Activated CD4-positive, alpha-beta T cell treated with anti-CD3 and anti-CD28 coated beads, Interleukin-2, amount 50 U/mL, for 4 hours (primary cell): ENCODE data around the gene TSSK6.

Experiments
- DNase-seq, 2 experiments: peaks; one replicate each; pipeline ENCODE4 v3.0.0-alpha.2; 2020

The TSSK6 gene

DNA sequence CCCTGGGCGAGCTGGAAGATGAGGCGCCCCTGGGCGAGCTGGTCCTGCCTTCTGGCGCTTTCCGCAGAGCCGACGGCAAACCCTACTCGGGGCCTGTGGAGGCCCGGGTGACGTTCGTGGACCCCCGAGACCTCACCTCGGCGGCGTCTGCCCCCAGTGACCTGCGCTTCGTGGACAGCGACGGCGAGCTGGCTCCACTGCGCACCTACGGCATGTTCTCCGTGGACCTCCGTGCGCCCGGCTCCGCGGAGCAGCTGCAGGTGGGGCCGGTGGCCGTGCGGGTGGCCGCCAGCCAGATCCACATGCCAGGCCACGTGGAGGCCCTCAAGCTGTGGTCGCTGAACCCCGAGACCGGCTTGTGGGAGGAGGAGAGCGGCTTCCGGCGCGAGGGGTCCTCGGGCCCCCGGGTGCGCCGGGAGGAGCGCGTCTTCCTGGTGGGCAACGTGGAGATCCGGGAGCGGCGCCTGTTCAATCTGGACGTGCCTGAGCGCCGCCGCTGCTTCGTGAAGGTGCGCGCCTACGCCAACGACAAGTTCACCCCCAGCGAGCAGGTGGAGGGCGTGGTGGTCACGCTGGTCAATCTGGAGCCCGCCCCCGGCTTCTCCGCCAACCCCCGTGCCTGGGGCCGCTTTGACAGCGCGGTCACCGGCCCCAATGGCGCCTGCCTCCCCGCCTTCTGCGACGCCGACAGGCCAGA lies 29.1 kb upstream of the TSSK6 start:
- no peak for DNase-seq

DNA sequence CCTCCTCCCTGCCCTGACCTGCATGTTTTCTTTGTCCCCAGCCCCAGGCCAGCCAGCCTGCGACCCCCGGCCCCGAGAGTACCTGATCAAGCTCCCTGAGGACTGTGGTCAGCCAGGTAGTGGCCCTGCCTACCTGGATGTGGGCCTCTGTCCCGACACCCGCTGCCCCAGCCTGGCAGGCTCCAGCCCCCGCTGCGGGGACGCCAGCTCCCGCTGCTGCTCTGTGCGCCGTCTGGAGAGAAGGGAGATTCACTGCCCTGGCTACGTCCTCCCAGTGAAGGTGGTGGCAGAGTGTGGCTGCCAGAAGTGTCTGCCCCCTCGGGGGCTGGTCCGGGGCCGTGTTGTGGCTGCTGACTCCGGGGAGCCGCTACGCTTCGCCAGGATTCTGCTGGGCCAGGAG lies 28.3 kb upstream of the TSSK6 start:
- no peak for DNase-seq

DNA sequence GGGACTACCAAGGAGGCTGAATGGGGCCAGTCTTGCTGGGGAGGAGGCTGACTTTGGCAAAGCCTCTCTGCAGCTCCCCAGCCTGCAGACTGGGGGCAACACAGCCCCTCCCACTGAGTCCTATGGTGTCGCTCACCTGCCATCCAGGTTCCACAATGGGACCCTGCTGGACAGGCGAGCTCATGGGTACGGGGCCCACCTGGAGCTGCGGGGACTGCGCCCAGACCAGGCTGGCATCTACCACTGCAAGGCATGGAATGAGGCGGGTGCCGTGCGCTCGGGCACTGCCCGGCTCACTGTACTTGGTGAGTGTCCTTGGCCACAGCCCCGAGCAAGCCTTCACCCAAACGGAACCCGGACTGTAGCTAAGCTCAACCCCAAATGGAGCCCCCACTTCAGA lies 27.8 kb upstream of the TSSK6 start:
- DNase-seq: no peak

DNA sequence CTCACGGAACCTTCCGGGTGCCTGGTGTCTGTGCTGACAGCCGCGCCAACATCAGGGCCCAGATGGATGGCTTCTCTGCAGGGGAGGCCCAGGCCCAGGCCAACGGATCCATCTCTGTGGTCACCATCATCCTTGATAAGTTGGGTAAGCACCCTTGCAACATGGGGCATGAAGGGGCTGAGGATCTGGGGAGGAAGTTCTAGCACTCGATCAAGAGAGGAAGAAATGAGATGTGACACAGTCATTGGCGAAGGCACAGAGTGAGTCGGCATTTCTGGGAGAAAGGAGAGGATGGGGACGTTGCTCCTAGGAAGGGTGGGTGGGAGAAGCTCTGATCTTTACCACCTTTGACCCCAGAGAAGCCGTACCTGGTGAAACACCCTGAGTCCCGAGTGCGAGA lies 27.2 kb upstream of the TSSK6 start:
- DNase-seq: no peak

DNA sequence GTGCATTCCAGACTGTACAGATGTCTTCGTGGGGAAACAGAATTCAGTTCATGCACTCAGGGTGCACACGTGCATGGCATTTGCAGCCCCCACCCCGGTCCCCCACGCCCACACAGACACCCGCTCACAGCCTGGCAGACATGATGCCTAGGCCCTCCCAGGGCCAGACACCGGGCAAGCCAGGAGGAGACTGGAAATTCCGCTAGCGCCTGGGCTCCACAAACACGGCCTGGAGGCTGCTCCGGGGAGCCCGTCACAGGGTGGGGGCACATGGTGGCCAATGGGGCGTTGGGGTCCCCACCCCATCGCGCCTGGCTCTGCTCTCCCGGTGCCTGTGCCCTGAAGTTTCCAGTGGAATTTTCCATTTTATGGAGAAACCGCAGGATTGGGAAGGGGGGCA lies 26.3 kb upstream of the TSSK6 start:
- no peak for DNase-seq

DNA sequence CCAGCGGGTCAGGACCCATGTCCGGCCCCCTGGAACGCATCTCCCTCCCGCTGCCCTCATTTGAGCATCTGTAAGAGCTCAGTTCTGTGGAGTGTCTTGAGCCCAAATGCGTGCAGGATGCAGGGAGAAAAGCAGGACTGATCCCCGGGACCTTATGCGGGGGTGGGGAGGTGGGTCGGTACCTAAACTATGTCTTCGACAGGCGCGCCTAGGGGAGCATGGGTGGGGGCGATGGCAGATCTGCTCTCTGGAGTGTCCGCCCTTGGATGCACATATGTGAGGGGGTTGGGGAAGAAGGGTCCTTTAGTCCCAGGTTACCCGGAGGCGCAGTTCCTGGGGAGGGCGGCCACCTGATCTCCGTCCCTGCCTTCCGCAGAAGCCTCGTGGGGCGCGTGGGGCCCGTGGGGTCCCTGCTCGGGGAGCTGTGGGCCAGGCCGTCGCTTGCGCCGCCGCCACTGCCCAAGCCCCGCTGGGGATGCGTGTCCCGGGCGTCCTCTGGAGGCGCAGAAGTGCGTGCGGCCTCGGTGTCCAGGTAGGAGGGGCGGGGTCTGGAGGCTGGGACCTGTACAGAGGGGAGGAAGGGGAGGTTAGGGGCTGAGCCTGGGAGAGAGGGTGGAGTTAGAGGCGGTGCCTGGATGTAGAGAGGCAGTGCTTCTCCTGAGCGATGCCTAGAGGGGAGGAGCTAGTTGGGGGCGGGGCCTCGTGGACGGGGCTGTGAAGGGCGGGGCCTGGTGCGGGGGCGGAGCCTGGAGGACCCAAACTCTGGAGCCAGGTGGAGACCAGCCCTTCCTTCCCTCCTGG lies 25.6 kb upstream of the TSSK6 start:
- peak; percentile 72 to 73 for DNase-seq

DNA sequence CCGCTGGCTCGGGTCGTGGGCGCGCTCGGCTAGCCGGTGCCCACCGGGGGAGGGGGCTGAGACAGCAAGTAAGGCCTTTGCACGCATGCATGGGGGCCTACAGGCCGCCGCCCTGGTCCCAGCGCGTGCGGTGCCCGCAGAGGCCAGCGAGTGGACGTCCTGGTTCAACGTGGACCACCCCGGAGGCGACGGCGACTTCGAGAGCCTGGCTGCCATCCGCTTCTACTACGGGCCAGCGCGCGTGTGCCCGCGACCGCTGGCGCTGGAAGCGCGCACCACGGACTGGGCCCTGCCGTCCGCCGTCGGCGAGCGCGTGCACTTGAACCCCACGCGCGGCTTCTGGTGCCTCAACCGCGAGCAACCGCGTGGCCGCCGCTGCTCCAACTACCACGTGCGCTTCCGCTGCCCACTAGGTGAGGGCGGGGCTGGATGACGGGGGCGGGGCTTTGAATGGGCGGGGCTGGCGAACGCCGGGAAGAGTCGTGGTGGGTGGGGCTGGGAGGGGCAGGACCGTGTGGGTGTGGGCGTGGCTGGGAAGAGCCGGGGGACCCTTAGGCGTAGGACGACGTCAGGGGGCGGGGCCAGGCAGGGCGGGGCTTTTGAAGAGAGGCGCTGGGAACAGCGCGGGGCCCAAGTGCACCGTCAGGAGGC lies 24.8 kb upstream of the TSSK6 start:
- DNase-seq: peak; percentile 64 to 65

DNA sequence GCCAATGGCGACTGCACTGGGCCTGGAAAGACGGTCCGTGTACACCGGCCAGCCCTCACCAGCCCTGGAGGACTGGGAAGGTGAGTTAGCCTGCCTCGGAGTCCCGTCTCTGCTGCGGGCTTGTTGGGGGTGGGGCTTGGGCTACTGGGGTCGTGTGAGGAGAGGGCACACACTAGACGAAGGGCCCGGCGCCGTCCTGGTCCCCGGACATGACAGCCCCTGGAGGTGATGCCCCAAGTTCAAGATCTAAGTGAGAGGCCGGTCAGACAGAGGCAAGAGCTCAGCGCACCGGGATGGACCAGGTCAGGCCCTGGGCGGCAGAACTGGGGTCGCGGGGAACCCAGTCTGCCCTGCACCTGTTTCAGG lies 24.3 kb upstream of the TSSK6 start:
- DNase-seq: no peak

DNA sequence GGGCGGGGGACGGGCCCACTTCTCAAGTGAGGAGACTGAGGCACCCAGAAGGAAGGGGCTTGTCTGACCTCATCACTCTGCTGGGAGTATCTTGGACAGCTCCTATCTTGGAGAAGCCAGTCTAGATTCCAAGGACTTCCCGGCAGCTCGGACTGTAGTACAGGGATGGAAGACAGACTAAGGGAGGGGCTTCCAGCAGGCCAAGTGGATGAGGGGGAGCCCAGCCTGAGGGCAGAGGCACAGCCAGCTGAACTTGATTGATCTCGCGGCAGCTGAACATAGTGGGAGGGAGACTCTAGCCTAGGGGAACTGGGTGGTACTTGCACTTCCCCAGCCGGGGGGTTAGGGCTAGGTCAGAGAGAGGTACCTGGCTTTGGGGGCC lies 23.4 kb upstream of the TSSK6 start:
- DNase-seq: no peak

DNA sequence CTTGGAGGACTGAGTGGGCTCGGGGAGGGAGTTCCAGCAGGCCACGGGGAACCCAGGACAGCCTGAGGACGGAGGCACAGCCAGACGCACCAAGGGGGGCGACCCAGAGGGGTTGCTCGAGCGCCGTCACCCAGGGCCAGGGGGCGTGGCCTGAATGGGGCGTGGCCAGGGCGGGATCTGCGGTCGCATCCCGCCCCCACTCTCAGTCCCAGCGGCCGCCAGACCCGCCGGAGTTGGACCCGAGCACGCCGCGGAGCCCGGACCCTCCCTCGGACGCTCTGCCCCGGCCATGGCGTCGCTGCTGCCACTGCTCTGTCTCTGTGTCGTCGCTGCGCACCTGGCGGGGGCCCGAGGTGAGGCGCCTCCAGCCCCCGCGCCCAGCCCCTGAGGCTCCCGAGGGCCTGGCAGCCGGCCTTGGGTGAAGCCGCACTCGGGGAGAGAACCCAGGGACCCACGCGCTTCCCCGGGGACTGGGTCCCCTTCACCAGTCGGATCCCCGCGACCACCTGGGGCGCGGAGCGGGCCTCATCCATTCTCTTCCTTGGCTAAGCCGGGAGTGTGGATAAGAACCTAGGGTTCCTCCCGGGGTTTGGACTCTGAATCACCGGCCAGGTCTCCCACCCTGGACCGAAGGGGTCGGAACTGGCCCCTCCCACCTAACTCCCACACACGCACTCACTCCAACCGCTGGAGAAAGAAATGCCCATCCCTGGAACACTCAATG lies 22.9 kb upstream of the TSSK6 start, which contains the start of gene CILP2:
TSS of gene CILP2 (plus strand) at position 205 of the 724 bp plus-strand sequence. CDS start at position 290, 85 bp downstream.
- DNase-seq: no peak

DNA sequence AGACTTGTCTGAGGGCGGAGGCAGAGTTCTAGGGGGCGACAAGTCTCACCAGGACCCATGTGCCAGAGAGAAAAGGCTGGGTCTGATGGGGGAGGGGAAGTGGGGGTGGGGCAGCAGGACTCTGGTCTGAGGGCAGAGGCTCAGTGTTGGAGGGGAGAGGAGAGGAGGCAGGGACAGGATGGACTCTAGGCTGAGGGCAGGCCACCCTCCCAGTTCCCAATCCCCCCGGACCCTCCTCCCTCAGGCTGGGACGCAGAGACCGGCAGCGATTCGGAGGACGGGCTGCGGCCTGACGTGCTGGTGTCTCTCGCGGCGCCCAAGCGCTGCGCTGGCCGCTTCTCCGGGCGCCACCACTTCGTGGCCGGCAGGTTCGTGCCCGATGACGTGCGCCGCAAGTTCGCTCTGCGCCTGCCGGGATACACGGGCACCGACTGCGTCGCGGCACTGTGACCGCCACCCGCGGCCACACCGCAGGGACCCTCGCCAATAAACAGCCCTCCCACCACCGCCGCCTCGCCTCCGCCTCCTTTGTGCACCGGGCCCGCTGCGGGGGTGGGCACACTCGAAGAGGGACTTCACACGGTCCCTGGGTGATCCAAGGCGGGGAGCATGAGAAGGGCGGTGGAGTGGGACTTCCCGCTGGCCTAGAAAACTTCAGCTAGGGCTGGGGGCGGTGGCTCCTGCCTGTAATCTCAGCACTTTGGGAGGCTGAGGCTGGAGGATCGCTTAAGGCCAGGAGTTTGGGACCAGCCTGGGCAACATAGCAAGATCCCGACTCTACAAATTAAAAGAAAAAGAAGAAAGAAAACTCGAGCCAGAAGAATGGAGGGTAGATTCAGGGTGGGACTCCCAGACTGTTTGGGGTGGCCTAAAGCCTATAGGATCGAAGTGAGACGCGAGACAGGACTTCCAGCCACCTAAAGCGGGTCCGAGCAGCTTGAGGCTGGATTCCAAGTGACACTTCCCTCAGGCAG lies 22.0 kb upstream of the TSSK6 start:
- peak in 1 of 2 experiments; percentile 33 for DNase-seq

DNA sequence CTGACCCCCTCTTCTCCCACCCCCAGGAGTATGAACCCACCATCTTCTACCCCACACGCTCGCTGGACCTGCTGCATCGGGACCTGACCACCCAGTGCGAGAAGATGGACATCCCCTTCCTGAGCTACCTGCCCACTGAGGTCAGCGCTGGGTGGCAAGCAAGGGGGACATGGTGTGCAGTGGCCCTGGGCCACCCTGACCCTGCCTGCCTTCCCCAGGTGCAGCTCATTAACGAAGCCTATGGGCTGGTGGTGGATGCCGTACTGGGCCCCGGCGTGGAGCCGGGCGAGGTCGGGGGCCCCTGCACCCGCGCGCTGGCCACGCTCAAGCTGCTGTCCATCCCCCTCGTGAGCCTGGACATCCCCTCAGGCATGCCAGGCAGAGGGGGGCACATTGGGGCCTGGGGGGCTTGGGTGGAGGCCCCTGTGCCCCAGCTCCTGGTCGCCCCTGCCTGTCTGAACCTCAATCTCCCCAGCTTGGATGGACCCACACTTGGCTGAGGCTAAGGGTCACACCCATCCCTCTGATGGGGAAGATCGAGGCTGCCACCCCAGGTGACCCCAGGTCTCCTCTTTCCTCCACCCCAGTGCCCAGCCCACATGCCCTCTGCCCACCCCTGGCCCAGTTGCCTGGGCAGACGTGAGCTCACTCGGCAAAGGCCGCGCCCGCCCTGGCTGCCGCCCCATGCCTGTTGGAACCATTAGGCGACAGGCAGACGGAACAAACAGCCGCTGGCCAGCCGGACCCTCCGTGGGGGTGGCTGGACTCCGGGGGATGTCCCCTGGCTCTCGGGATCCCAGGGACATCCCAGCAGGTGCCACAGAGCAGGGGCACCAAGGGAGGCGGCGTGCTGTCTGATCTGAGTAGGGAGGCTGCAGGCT lies 20.2 kb upstream of the TSSK6 start:
- no peak for DNase-seq

DNA sequence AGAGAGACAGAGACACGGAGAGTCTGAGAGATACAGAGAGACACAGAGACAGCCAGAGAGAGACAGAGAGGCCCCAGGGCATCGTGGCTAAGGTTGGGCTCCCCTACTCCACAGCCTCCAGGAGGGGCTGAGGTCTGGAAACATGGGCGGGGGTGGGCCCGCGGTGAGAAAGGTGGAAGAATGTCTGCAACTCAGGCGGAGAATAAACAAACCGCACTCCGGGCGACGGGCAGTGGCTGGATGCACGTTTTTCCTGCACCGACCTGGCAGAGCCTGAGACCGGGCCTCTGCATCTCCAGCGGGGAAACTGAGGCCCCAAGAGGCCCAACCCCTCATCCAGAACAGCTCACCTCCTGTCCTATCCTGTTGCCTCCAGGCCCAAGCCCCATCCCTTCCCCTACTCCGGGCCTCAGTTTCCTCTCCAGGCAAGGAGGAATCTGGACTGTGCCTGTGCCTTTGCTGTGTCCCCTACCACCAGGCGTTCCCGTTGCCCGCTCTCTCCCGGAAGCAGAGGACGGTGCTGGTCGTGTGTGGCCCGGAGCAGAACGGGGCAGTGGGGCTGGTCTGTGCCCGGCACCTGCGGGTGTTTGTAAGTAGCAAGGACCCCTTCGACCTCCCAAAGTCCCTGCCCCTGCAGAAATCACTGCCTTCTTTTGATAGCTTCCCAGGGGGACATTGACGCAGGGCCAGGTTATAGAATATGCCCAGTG lies 19.4 kb upstream of the TSSK6 start:
- no peak for DNase-seq

DNA sequence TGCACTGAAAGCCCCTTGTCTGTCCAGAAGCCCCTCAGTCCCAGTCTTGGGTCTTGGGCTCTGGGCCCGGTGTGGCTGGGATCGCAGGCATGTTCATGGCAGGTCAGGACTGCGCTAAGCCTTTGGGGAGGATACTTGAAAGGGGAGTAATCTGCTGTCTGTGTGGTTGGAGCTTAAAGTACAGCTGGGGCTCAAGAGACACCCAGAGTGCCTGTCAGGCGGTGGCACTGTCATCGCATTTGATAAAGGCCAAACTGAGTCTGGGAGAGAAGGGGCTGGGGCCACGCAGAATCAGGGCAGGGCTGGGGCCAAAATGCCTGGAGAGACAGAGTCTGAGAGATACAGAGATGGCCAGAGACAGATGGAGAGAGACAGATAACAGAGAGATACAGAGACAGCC lies 18.5 kb upstream of the TSSK6 start:
- DNase-seq: no peak

DNA sequence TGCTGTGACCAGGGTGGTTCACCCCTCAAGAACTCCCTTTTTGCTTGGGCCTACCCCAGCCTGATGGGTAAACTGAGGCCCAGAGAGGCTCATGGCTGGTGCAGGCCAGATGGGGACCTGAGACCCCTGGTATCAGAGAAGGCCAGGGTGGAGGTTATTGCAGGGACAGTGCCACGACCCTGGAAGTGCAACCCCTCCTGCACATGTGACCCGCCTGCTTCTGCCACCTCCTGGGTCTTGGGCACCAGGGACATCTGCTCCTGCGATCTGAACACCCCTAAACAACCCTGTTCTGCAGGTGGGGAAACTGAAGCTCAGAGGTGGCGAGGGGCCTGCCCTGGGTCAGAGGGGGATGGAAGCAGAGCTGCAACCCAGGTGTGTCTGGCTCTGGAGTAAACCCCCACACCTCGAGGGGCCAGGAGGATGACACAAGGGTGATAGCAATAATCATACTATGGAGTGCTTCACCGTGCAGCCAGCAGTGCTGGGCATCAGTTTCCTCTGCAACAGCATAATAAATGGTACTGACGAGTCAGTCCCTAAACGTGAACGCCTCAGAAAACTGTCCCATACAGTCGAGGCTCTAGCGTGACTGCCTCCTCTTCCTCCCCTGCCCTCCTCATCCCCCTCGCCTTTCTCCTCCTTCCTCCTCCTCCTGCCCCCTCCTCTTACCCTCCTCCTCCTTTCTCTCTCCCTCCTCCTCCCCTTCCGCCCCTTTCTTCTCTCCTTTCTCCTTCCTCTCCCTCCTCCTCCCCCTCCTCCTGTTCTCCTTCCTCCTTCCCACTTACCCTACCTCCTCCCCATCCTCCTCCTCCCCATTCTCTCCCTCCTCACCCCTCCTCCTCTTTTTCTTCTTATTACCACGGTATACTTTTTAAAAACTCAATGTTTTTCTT lies 17.7 kb upstream of the TSSK6 start:
- DNase-seq: no peak

DNA sequence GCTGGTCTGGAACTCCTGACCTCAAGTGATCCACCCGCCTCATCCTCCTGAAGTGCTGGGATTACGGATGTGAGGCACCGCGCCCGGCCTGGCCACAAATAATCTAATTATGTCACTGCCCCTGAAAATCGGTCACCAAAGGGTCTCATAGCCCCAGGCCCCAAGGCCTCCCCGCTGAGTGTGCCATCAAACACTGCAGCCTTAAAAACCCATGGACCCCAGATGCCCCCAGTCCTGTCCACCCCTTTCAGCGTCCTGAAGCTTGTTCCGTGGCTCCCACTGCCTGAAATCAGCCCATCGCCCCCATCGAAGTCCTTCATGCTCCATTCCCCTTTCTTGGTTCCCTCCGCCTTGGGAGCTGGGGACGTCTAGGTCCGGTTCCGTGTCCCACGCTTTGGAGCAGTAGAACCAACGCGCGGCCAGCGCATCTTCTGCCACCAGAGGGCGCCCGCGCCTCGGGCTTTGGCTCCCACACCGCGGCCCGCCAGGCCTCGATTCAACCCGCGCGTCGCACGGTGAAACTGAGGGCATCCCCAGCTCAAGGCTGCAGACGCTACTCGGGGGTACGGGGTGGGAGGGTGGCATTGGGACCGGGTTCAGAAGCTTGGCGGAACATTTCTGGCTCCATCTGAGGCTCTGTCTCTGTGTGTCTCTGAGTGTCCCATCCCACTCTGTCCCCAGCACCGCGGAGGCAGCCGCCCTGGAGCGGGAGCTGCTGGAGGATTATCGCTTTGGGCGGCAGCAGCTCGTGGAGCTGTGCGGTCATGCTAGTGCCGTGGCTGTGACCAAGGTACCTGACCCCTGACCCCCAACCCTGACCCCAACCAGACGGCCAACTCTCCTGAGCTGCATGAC lies 16.8 kb upstream of the TSSK6 start:
- peak; percentile 82 to 83 for DNase-seq

DNA sequence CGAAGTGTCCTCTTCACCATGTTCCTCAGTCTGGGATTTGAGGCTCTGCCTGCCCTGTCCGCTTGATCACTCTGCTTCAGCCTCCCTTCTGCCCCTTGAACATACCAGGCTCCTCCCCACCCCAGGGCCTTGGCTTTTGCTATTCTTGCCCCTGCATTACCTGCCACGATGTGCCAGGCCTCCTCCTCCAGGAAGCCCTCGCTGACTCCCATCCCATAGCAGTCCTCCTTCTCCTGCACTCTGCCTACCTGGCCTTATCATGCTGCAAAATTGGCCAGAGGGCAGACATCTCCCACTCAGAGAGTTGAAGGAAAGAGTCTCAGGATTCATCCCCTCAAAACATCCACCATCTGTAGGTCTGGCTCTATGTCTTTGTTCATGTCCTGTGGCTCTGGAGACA lies 15.5 kb upstream of the TSSK6 start:
- no peak for DNase-seq

DNA sequence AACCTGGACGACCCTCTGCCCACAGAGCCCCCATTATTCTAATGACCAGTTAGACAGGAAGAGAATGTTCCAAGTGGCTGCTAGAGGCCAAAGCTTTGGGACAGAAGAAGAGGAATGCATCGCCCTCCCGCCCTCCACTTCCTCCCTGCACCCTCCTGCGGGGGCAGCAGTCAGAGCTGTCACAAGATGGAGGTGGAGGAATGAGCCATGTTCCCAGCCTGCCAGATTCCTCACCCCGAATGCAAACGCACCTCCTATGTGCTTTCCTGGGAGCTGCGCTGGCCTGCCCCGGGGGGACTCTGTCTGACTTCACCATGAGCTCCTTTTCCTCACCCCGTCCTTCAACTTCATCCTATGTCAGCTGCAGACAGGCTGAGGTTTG lies 15.1 kb upstream of the TSSK6 start:
- DNase-seq: no peak
